Heart left ventricle (tissue), 16 donors: Measurements from ENCODE around the gene NAGPA. TPM values are rescaled to one million over a fixed set of nuclear protein-coding genes. Genes with fewer than 3 reads are reported as not detected.

Source experiments
- ATAC-seq, 4 donors: fragments of 200-7000 bp; cut with Tn5 transposase; one replicate each; pipeline ENCODE4 v1.9.1; 2020 to 2022; ENCODE audit warnings: moderate library complexity in 4 of 4, mild to moderate bottlenecking in 3 of 4, moderate number of reproducible peaks in 1 of 4
- DNase-seq, 5 donors: peaks; one replicate each; pipeline ENCODE4 v3.0.0-alpha.2; 2020
- H3K27ac ChIP-seq, 12 donors: fragments of 200-600 bp; sonication (generic) in 4 of 12; one replicate each; pipeline versions ENCODE4 v1.5.0 to v1.8.0; 2016 to 2022; ENCODE audit warnings: mild to moderate bottlenecking in 2 of 12
- H3K27me3 ChIP-seq, 9 donors: fragments of 200-600 bp; sonication (generic) in 2 of 9; one replicate each; pipeline versions ENCODE4 v1.5.1 to v1.8.0; 2016 to 2022; ENCODE audit warnings: mild to moderate bottlenecking in 3 of 9
- H3K36me3 ChIP-seq, 9 donors: fragments of 200-600 bp; sonication (generic) in 2 of 9; one replicate each; pipeline versions ENCODE4 v1.5.0 to v1.8.0; 2018 to 2022; ENCODE audit warnings: mild to moderate bottlenecking in 2 of 9
- H3K4me1 ChIP-seq, 12 donors: fragments of 200-600 bp; sonication (generic) in 4 of 12; one replicate each; pipeline versions ENCODE4 v1.5.0 to v1.8.0; 2016 to 2022; ENCODE audit warnings: mild to moderate bottlenecking in 3 of 12
- H3K4me3 ChIP-seq, 12 donors: fragments of 200-600 bp; sonication (generic) in 4 of 12; one replicate each; pipeline versions ENCODE4 v1.5.0 to v1.8.0; 2017 to 2022; ENCODE audit warnings: mild to moderate bottlenecking in 9 of 12, moderate library complexity in 4 of 12
- H3K9me3 ChIP-seq, 12 donors: fragments of 200-600 bp; sonication (generic) in 4 of 12; one replicate each; pipeline versions ENCODE4 v1.5.0 to v1.8.0; 2016 to 2022; ENCODE audit warnings: mild to moderate bottlenecking in 1 of 12
- CTCF ChIP-seq, 12 donors: fragments of 200-600 bp; sonication (generic) in 4 of 12; IDR thresholded peaks; one replicate each; pipeline versions ENCODE4 v1.5.0 to v1.8.0; 2018 to 2022; ENCODE audit warnings: antibody characterized with exemption in 12 of 12, mild to moderate bottlenecking in 5 of 12
- POLR2A ChIP-seq, 2 donors: fragments of 450-650 bp; IDR thresholded peaks; one replicate each; pipeline ENCODE4 v1.6.1; 2017; ENCODE audit warnings: antibody characterized with exemption in 2 of 2, mild to moderate bottlenecking in 2 of 2, moderate library complexity in 2 of 2
- WGBS, 4 donors: extraction: QIAGEN DNeasy Blood & Tissue Kit in 2 of 4; methylation state at CpG; one replicate each; pipeline versions ENCODE4 v1.1.5 to v1.1.7; 2013 to 2018; 5-methylcytosine and 5-hydroxymethylcytosine counted together
- intact Hi-C, 10 donors: fragments of 100-400 bp; cut with DNase I; formaldehyde crosslinking; loops; one replicate each; pipeline versions ENCODE4 v1.11.1 to v1.14.2; 2022
- polyA plus RNA-seq, 2 donors: library from polyadenylated mRNA; stranded (reverse); fragments of 200-250 nt; gene quantifications; one replicate each; pipeline ENCODE4 v1.2.3, GENCODE V29; 2013
- total RNA-seq, 9 donors: library from RNA; depleted of rRNA in 2 of 9; stranded (reverse); fragments of >200 nt in 2 of 9; fragmentation: NEBNext Ultra II Directional in 3 of 9; extraction: Animal tissue kit (Norgen Biotek cat#: 25700) in 3 of 9; gene quantifications; one replicate each; pipeline versions ENCODE4 v1.1.0 to v1.2.4, GENCODE V29; 2016 to 2023
- donor health status: ischemic (EF 13 %, LVEDD 7.1; RV severe dilation, severe dysfunction).
- donor health status: healthy with polysubstance abuse.
- donor health status: DM: no; HTN: yes; CAD: no.
- donor health status: DM: no; HTN: no; CAD: no.
- donor health status: ischemic (EF 25% LVEDD 6.9; RV normal size, moderate dysfunction).
- donor health status: ischemic (EF 25% LVEDD 5.7; RV mildly dilated, moderate dysfunction).
- donor health status: healthy.
- donor health status: DM: yes; HTN: yes; CAD: no.
- donor health status: ischemic (EF 35%, LVEDD 5.7; RV mildly dilated, moderate dysfunction).
- donor health status: nonischemic (EF 11% LVEDD 7.7; RV severe dilation, severe dysfunction).
- donor health status: DM: yes; HTN: yes; CAD: no.
- donor health status: PGD.
- donor health status: ischemic (EF 29% LVEDD 5.4; RV normal size, mild dysfunction).
- donor health status: nonischemic (EF 23%, LVEDD 6.1; RV moderate dilation, normal function).

NAGPA gene
- total and polyA plus RNA-seq, 11 donors = 3.8 to 14.6 (median 7.8) TPM

- no peak overlapping the region for H3K27ac ChIP-seq
- ATAC-seq (no peak), DNase-seq (no peak)
- intact Hi-C loops = loop anchor here in 3 of 10 donors (10.0 kb wide), 3 partner anchors 58 to 158 kb away; partner anchors contain the start of gene SEC14L5 (in 1 of the 3)
- WGBS, 4 donors = 81 to 88% (median 86%) methylated on average over 6 of the region's 6 CpGs
- peaks cover 0 to 11% (median 1%) of the 10 kb centered on the region in 9 donors for H3K36me3 ChIP-seq
- no peak overlapping the region for H3K4me3 ChIP-seq
- no peaks in the 10 kb centered on the region for H3K27me3 ChIP-seq
- no peaks in the 10 kb centered on the region for H3K9me3 ChIP-seq
- no peak for TF ChIP-seq POLR2A (IDR thresholded peaks at IDR 0.05)
- TF ChIP-seq CTCF (IDR thresholded peaks at IDR 0.05) = no peak
- H3K4me1 ChIP-seq = peaks cover 0 to 9% (median 0%) of the 10 kb centered on the region in 12 donors
These were observed 11.2 kb downstream of the NAGPA start for GRCh38 chr16:5022521-5022920.

DNA sequence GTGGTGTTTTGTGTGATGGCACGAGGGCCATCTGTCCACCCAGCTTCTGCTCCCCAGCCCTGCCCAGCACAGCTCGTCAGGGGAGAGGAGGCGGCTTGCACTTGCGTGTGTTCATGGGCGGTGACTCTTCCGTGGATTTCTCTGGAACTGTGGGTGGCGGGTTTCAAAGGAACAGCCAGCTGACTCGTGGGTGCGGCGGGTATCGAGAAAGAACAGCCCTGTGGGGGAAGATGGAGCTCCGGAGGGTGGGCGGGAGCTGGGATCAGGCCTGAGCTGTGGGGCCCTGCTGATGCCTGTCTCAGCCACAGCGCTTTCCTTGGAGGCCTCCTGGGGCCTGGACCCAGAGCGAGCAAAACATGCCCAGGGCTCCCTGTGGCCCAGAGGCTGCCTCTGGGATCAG is 13.2 kb downstream of the NAGPA start:
- H3K36me3 ChIP-seq = no peaks in the 10 kb centered on the region
- ATAC-seq = no peak
- no peak overlapping the region for H3K27ac ChIP-seq
- H3K4me3 ChIP-seq = no peak overlapping the region
- 62 to 74% (median 69%) methylated on average over 14 to 15 of the region's 15 CpGs for WGBS, 4 donors
- no peaks in the 10 kb centered on the region for H3K27me3 ChIP-seq
- H3K4me1 ChIP-seq = peaks cover 0 to 9% (median 0%) of the 10 kb centered on the region in 12 donors
- no peaks in the 10 kb centered on the region for H3K9me3 ChIP-seq
- no peak for TF ChIP-seq POLR2A (IDR thresholded peaks at IDR 0.05)
- TF ChIP-seq CTCF (IDR thresholded peaks at IDR 0.05) = no peak
- DNase-seq = no peak
- intact Hi-C loops = loop anchor here in 3 of 10 donors (10.0 kb wide), 3 partner anchors 56 to 156 kb away; partner anchors contain the start of gene SEC14L5 (in 1 of the 3)

DNA sequence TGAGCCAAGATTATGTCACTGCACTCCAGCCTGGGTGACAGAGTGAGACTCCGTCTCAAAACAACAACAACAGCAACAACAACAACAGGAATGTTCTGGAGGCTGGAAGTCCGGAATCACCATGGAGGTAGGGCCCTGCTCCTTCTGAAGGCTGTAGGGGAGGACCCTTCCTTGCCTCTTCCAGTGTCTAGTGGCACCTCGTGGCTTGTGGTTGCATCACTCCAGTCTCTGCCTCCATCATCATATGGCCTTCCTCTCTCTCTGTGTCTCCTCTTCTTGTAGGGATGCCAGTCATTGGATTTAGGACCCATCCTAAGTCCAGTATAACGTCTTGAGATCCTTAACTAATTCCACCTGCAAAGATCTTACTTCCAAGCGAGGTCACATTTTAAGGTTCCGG is 14.0 kb downstream of the NAGPA start:
- no peaks in the 10 kb centered on the region for H3K9me3 ChIP-seq
- H3K36me3 ChIP-seq = no peaks in the 10 kb centered on the region
- DNase-seq (no peak), ATAC-seq (no peak)
- no peak overlapping the region for H3K4me3 ChIP-seq
- no peaks in the 10 kb centered on the region for H3K27me3 ChIP-seq
- H3K27ac ChIP-seq = no peak overlapping the region
- intact Hi-C loops = loop anchor here in 3 of 10 donors (10.0 kb wide), 3 partner anchors 55 to 155 kb away; partner anchors contain the start of gene SEC14L5 (in 1 of the 3)
- TF ChIP-seq POLR2A (IDR thresholded peaks at IDR 0.05) (no peak), CTCF (IDR thresholded peaks at IDR 0.05) (no peak)
- peaks cover 0 to 5% (median 0%) of the 10 kb centered on the region in 12 donors for H3K4me1 ChIP-seq
- WGBS, 4 donors = 73 to 82% (median 77%) methylated on average over 6 of the region's 6 CpGs

GRCh38 chr16:5018793-5019192 is 14.9 kb downstream of the NAGPA start:
- Histone ChIP-seq H3K27me3 (no peaks in the 10 kb centered on the region), H3K36me3 (no peaks in the 10 kb centered on the region), H3K4me3 (no peak overlapping the region), H3K4me1 (peaks cover 0 to 5% (median 0%) of the 10 kb centered on the region in 12 donors), H3K27ac (no peak overlapping the region), H3K9me3 (no peaks in the 10 kb centered on the region)
- TF ChIP-seq CTCF (IDR thresholded peaks at IDR 0.05) (no peak), POLR2A (IDR thresholded peaks at IDR 0.05) (no peak)
- ATAC-seq = peak in 1 of 4 donors; percentile 41
- intact Hi-C loops = no loop called here
- 41 to 55% (median 51%) methylated on average over 9 of the region's 9 CpGs for WGBS, 4 donors
- DNase-seq = no peak
